A549 (cell line): ENCODE data around the gene RAN.

Source experiments
- GATA3 ChIP-seq: IDR thresholded peaks from 2 replicates; pipeline ENCODE4 v1.6.1; 2012; ENCODE audit warnings: borderline replicate concordance
- POLR2A ChIP-seq: IDR thresholded peaks from 2 replicates; pipeline ENCODE4 v1.6.1; 2012; ENCODE audit warnings: mild to moderate bottlenecking, low read length
- RCOR1 ChIP-seq: fragments of 150-350 bp; IDR thresholded peaks from 2 replicates; pipeline ENCODE4 v1.6.1; 2014; ENCODE audit warnings: antibody characterized with exemption, low read length, low read depth
- REST ChIP-seq: fragments of 200-600 bp; sonication (generic); IDR thresholded peaks from 2 replicates; pipeline ENCODE4 v1.6.1; 2016; ENCODE audit warnings: antibody characterized with exemption, mild to moderate bottlenecking, moderate library complexity
- SMC3 ChIP-seq: fragments of >200 bp; sonication (Bioruptor Twin); formaldehyde crosslinking; IDR thresholded peaks from 3 replicates; pipeline ENCODE4 v1.6.1; 2018; ENCODE audit warnings: inconsistent platforms
- SREBF2 ChIP-seq: fragments of 450-650 bp; IDR thresholded peaks from 2 replicates; pipeline ENCODE4 v1.6.1; 2014; ENCODE audit warnings: mild to moderate bottlenecking, moderate library complexity
- TF ChIP-seq, protein P1 (sequence below): IDR thresholded peaks from 2 replicates; pipeline ENCODE4 v1.6.1; 2012
- TF ChIP-seq, protein P2 (sequence below): fragments of >200 bp; sonication (Bioruptor Twin); formaldehyde crosslinking; IDR thresholded peaks from 3 replicates; pipeline ENCODE4 v1.5.1; 2016

- TF ChIP-seq, protein P1, sequence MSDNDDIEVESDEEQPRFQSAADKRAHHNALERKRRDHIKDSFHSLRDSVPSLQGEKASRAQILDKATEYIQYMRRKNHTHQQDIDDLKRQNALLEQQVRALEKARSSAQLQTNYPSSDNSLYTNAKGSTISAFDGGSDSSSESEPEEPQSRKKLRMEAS, result no peak
- TF ChIP-seq GATA3, result no peak
- TF ChIP-seq, protein P2, sequence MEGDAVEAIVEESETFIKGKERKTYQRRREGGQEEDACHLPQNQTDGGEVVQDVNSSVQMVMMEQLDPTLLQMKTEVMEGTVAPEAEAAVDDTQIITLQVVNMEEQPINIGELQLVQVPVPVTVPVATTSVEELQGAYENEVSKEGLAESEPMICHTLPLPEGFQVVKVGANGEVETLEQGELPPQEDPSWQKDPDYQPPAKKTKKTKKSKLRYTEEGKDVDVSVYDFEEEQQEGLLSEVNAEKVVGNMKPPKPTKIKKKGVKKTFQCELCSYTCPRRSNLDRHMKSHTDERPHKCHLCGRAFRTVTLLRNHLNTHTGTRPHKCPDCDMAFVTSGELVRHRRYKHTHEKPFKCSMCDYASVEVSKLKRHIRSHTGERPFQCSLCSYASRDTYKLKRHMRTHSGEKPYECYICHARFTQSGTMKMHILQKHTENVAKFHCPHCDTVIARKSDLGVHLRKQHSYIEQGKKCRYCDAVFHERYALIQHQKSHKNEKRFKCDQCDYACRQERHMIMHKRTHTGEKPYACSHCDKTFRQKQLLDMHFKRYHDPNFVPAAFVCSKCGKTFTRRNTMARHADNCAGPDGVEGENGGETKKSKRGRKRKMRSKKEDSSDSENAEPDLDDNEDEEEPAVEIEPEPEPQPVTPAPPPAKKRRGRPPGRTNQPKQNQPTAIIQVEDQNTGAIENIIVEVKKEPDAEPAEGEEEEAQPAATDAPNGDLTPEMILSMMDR, result no peak
- TF ChIP-seq POLR2A, result no peak
- no peak for TF ChIP-seq SREBF2
- no peak for TF ChIP-seq REST
- TF ChIP-seq SMC3, result no peak
- TF ChIP-seq RCOR1, result no peak
Observed at GRCh38 chr12:130924966-130925665, 53.2 kb downstream of the RAN start.
